ENCODE data around the gene KIZ.

The KIZ gene

DNA sequence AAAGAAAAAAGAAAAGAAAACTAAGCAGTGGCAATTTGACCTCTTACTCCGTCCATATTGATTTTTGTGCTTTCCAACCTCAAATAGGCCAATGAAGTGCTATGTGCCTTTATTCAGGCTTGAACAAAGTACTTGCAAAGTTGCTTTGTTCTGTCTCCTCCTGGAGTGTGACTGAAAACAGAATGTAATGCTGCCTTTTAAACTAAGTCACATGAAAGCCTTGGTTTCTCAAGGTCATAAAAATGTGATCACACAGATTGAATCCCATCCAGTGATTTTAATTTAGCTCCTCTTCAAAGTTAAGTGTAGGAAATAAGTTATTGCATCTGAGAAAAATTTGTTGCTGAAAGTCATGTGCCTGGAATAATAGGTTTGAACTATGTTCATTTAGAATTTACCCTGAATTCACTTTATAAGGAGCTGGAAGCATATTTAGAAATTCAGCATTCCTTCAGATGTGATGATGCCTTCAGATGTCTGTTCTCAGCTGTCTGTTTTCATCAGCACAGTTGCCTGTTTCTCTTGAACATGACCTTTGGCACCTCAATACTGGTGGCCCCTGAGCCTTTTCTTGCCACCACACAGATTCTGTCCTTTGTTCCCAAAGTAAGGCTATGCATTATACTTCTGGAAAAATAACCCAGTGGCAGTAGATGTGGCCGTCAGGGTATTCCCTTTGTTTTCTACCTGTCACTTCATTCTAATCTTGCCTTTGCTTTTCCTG is 48.8 kb downstream of the KIZ start:
- H3K4me1 ChIP-seq (ENCODE audit: control insufficient read depth, insufficient read depth, low read depth, low read length): no peaks in the 10 kb centered on the region
- H3K4me3 ChIP-seq (ENCODE audit: insufficient read depth in 1 of 2, low read depth in 1 of 2, low read length in 2 of 2): no peak overlapping the region
- WGBS: 55% methylated on average over 1 of the region's 2 CpGs

DNA sequence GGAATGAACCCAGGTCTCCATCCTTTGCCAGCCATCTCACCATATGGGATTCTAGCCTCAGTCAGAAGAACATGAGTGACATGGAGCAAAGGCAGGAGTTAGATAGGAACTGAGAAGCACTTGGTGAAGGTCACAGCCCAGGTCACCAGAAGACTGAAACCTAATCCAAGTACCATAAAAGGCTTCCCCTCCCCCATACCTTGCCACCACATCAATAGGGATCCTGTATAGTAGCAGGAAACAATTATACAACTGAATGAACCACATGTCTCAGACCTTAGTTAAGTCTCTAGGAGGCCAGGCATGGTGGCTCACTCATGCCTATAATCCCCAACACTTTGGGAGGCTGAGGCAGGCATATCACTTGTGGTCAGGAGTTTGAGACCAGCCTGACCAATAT is 49.6 kb downstream of the KIZ start:
- no peak overlapping the region for H3K4ac ChIP-seq (ENCODE audit: low read depth in 1 of 2, low read length in 2 of 2)
- H3K27ac ChIP-seq (ENCODE audit: low read length, poor library complexity, severe bottlenecking): no peak overlapping the region
- H2BK120ac ChIP-seq (ENCODE audit: low read depth, low read length): no peak overlapping the region
- no peak overlapping the region for H2BK15ac ChIP-seq (ENCODE audit: low read depth, poor library complexity, severe bottlenecking)
- no peak overlapping the region for H2BK5ac ChIP-seq (ENCODE audit: low read depth, low read length, poor library complexity, severe bottlenecking)
- no peak for DNase-seq
- no peak overlapping the region for H2AK5ac ChIP-seq (ENCODE audit: low read length, severe bottlenecking)
- no peaks in the 10 kb centered on the region for H3K27me3 ChIP-seq (ENCODE audit: control insufficient read depth in 1 of 2, insufficient read depth in 1 of 2, low read length in 2 of 2)
- no peak overlapping the region for H3K23ac ChIP-seq (ENCODE audit: low read length in 2 of 2)
- no peak overlapping the region for H3K14ac ChIP-seq (ENCODE audit: low read length in 2 of 2)
- H3K18ac ChIP-seq (ENCODE audit: low read depth in 1 of 2, low read length in 2 of 2): no peak overlapping the region
- H3K9me3 ChIP-seq (ENCODE audit: control insufficient read depth, low read length): peaks cover 14% of the 10 kb centered on the region
- no peak overlapping the region for H4K91ac ChIP-seq (ENCODE audit: low read length)
- H3K36me3 ChIP-seq (ENCODE audit: control insufficient read depth in 1 of 2, insufficient read depth in 2 of 2, low read depth in 1 of 2, low read length in 2 of 2): no peaks in the 10 kb centered on the region
- no peak overlapping the region for H4K8ac ChIP-seq (ENCODE audit: low read length)
- H2AFZ ChIP-seq (ENCODE audit: low read depth, low read length): no peak overlapping the region
- no peaks in the 10 kb centered on the region for H3K4me1 ChIP-seq (ENCODE audit: control insufficient read depth, insufficient read depth, low read depth, low read length)
- H3K79me1 ChIP-seq (replicated peaks; ENCODE audit: low read length, poor library complexity, severe bottlenecking): peaks cover 2% of the 10 kb centered on the region
- H3K9ac ChIP-seq (ENCODE audit: low read length): no peak overlapping the region
- H3K4me3 ChIP-seq (ENCODE audit: insufficient read depth in 1 of 2, low read depth in 1 of 2, low read length in 2 of 2): no peak overlapping the region
- H2BK12ac ChIP-seq (ENCODE audit: low read length in 2 of 2): no peak overlapping the region
- H3K4me2 ChIP-seq (ENCODE audit: low read length, poor library complexity, severe bottlenecking): no peak overlapping the region

More for the DNA sequence above, 48.8 kb downstream of the KIZ start:
- no peak overlapping the region for H4K91ac ChIP-seq (ENCODE audit: low read length)
- H2BK120ac ChIP-seq (ENCODE audit: low read depth, low read length): no peak overlapping the region
- no peak overlapping the region for H2BK5ac ChIP-seq (ENCODE audit: low read depth, low read length, poor library complexity, severe bottlenecking)
- no peak overlapping the region for H2AK5ac ChIP-seq (ENCODE audit: low read length, severe bottlenecking)
- peaks cover 14% of the 10 kb centered on the region for H3K9me3 ChIP-seq (ENCODE audit: control insufficient read depth, low read length)
- H3K23ac ChIP-seq (ENCODE audit: low read length in 2 of 2): no peak overlapping the region
- no peaks in the 10 kb centered on the region for H3K36me3 ChIP-seq (ENCODE audit: control insufficient read depth in 1 of 2, insufficient read depth in 2 of 2, low read depth in 1 of 2, low read length in 2 of 2)
- peak overlapping the region; percentile 58 for H3K9ac ChIP-seq (ENCODE audit: low read length)
- H3K4ac ChIP-seq (ENCODE audit: low read depth in 1 of 2, low read length in 2 of 2): no peak overlapping the region
- no peak for DNase-seq
- no peak overlapping the region for H2BK12ac ChIP-seq (ENCODE audit: low read length in 2 of 2)
- no peaks in the 10 kb centered on the region for H3K79me1 ChIP-seq (replicated peaks; ENCODE audit: low read length, poor library complexity, severe bottlenecking)
- H3K27me3 ChIP-seq (ENCODE audit: control insufficient read depth in 1 of 2, insufficient read depth in 1 of 2, low read length in 2 of 2): no peaks in the 10 kb centered on the region
- no peak overlapping the region for H4K8ac ChIP-seq (ENCODE audit: low read length)
- H3K27ac ChIP-seq (ENCODE audit: low read length, poor library complexity, severe bottlenecking): no peak overlapping the region
- no peak overlapping the region for H3K14ac ChIP-seq (ENCODE audit: low read length in 2 of 2)
- no peak overlapping the region for H3K4me2 ChIP-seq (ENCODE audit: low read length, poor library complexity, severe bottlenecking)
- H2BK15ac ChIP-seq (ENCODE audit: low read depth, poor library complexity, severe bottlenecking): no peak overlapping the region
- no peak overlapping the region for H2AFZ ChIP-seq (ENCODE audit: low read depth, low read length)
- no peak overlapping the region for H3K18ac ChIP-seq (ENCODE audit: low read depth in 1 of 2, low read length in 2 of 2)

DNA sequence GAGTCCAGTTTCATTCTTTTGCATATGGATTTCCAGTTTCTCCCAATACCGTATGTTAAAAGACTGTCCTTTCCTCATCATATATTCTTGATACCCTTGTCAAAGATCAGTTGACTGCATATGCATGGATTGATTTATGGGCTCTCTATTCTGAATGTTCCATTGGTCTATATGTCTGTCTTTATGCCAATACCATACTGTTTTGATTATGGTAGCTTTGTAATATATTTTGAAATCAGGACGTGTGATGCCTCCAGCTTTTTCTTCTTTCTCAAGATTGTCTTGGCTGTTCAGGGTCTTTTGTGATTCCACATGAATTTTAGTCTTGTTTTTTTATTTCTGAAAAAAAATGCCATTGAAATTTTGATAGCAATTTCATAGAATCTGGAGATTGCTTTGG is 51.9 kb downstream of the KIZ start:
- Histone ChIP-seq H3K23ac (ENCODE audit: low read length in 2 of 2) (no peak overlapping the region), H2AK5ac (ENCODE audit: low read length, severe bottlenecking) (no peak overlapping the region), H2BK15ac (ENCODE audit: low read depth, poor library complexity, severe bottlenecking) (no peak overlapping the region), H3K79me1 (replicated peaks; ENCODE audit: low read length, poor library complexity, severe bottlenecking) (peaks cover 4% of the 10 kb centered on the region), H3K9ac (ENCODE audit: low read length) (no peak overlapping the region), H2BK5ac (ENCODE audit: low read depth, low read length, poor library complexity, severe bottlenecking) (no peak overlapping the region), H3K4me3 (ENCODE audit: insufficient read depth in 1 of 2, low read depth in 1 of 2, low read length in 2 of 2) (peak overlapping the region in 1 of 2 experiments; percentile 2), H3K4me1 (ENCODE audit: control insufficient read depth, insufficient read depth, low read depth, low read length) (no peaks in the 10 kb centered on the region), H2AFZ (ENCODE audit: low read depth, low read length) (no peak overlapping the region), H3K18ac (ENCODE audit: low read depth in 1 of 2, low read length in 2 of 2) (no peak overlapping the region), H2BK120ac (ENCODE audit: low read depth, low read length) (no peak overlapping the region), H4K8ac (ENCODE audit: low read length) (no peak overlapping the region), H3K36me3 (ENCODE audit: control insufficient read depth in 1 of 2, insufficient read depth in 2 of 2, low read depth in 1 of 2, low read length in 2 of 2) (no peaks in the 10 kb centered on the region), H3K4ac (ENCODE audit: low read depth in 1 of 2, low read length in 2 of 2) (no peak overlapping the region), H3K9me3 (ENCODE audit: control insufficient read depth, low read length) (peaks cover 14% of the 10 kb centered on the region), H4K91ac (ENCODE audit: low read length) (no peak overlapping the region), H3K27me3 (ENCODE audit: control insufficient read depth in 1 of 2, insufficient read depth in 1 of 2, low read length in 2 of 2) (no peaks in the 10 kb centered on the region), H3K14ac (ENCODE audit: low read length in 2 of 2) (no peak overlapping the region), H3K27ac (ENCODE audit: low read length, poor library complexity, severe bottlenecking) (no peak overlapping the region), H3K4me2 (ENCODE audit: low read length, poor library complexity, severe bottlenecking) (no peak overlapping the region), H2BK12ac (ENCODE audit: low read length in 2 of 2) (no peak overlapping the region)
- DNase-seq: no peak
- 79% methylated on average over 1 of the region's 2 CpGs for WGBS

DNA sequence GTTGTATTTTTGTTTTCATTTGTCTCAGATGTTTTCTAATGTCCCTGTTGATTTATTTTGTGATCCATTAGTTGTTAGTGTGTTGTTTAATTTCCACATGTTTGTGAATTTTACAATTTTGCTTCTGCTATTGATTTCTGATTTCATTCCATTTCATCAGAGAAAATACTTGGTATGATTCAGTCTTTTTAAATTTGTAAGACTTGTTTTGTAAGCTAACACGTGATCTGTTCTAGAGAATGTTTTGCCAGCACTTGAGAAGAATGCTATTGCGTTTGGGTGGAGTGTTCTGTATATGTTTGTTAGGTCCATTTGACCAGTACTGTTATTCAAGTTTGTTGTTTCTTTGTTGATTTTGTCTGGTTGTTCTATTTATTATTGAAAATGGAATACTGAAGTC is 53.9 kb downstream of the KIZ start:
- Histone ChIP-seq H3K4me2 (ENCODE audit: low read length, poor library complexity, severe bottlenecking) (no peak overlapping the region), H3K27ac (ENCODE audit: low read length, poor library complexity, severe bottlenecking) (no peak overlapping the region), H2AFZ (ENCODE audit: low read depth, low read length) (no peak overlapping the region), H3K79me1 (replicated peaks; ENCODE audit: low read length, poor library complexity, severe bottlenecking) (peaks cover 6% of the 10 kb centered on the region), H3K9ac (ENCODE audit: low read length) (peak overlapping the region; percentile 76), H3K23ac (ENCODE audit: low read length in 2 of 2) (no peak overlapping the region), H2BK15ac (ENCODE audit: low read depth, poor library complexity, severe bottlenecking) (no peak overlapping the region), H3K36me3 (ENCODE audit: control insufficient read depth in 1 of 2, insufficient read depth in 2 of 2, low read depth in 1 of 2, low read length in 2 of 2) (no peaks in the 10 kb centered on the region), H3K14ac (ENCODE audit: low read length in 2 of 2) (no peak overlapping the region), H2BK120ac (ENCODE audit: low read depth, low read length) (no peak overlapping the region), H3K4me1 (ENCODE audit: control insufficient read depth, insufficient read depth, low read depth, low read length) (peaks cover 6% of the 10 kb centered on the region), H3K18ac (ENCODE audit: low read depth in 1 of 2, low read length in 2 of 2) (no peak overlapping the region), H3K4ac (ENCODE audit: low read depth in 1 of 2, low read length in 2 of 2) (no peak overlapping the region), H2AK5ac (ENCODE audit: low read length, severe bottlenecking) (no peak overlapping the region), H2BK12ac (ENCODE audit: low read length in 2 of 2) (no peak overlapping the region), H3K9me3 (ENCODE audit: control insufficient read depth, low read length) (peaks cover 14% of the 10 kb centered on the region), H2BK5ac (ENCODE audit: low read depth, low read length, poor library complexity, severe bottlenecking) (no peak overlapping the region), H3K27me3 (ENCODE audit: control insufficient read depth in 1 of 2, insufficient read depth in 1 of 2, low read length in 2 of 2) (no peaks in the 10 kb centered on the region), H4K8ac (ENCODE audit: low read length) (no peak overlapping the region), H3K4me3 (ENCODE audit: insufficient read depth in 1 of 2, low read depth in 1 of 2, low read length in 2 of 2) (no peak overlapping the region), H4K91ac (ENCODE audit: low read length) (no peak overlapping the region)
- DNase-seq: peak; percentile 31
- 31% methylated on average over 2 of the region's 2 CpGs for WGBS

All from mesenchymal stem cell (in vitro differentiated cells and primary cell).